Chondrocyte (in vitro differentiated cells): ENCODE results near the gene KRTAP29-1. TPM values are rescaled to one million over a fixed set of nuclear protein-coding genes. Genes with fewer than 3 reads are reported as not detected.

Source experiments
- DNase-seq: peaks from one replicate; pipeline ENCODE4 v3.0.0; 2021; ENCODE audit warnings: mixed read lengths, low spot score
- H3K27ac Mint-ChIP-seq: one replicate; pipeline ENCODE4 v1.8.0; 2021; ENCODE audit warnings: mild to moderate bottlenecking, moderate library complexity, mixed read lengths; ENCODE audit not compliant: unreplicated experiment
- H3K27me3 Mint-ChIP-seq: 2 replicates; pipeline ENCODE4 v1.8.0; 2021; ENCODE audit warnings: low read depth, mixed read lengths
- H3K36me3 Mint-ChIP-seq: 2 replicates; pipeline ENCODE4 v1.8.0; 2021; ENCODE audit warnings: low read depth, mixed read lengths
- H3K4me1 Mint-ChIP-seq: 2 replicates; pipeline ENCODE4 v1.8.0; 2021; ENCODE audit warnings: low read depth, mild to moderate bottlenecking, mixed read lengths
- H3K4me3 Mint-ChIP-seq: one replicate; pipeline ENCODE4 v1.8.0; 2021; ENCODE audit warnings: mild to moderate bottlenecking, moderate library complexity, mixed read lengths; ENCODE audit not compliant: unreplicated experiment
- H3K9me3 Mint-ChIP-seq: 2 replicates; pipeline ENCODE4 v1.8.0; 2021; ENCODE audit warnings: low read depth, mixed read lengths
- CTCF ChIP-seq: fragments of 200-600 bp; sonication (generic); IDR thresholded peaks from 2 replicates; pipeline ENCODE4 v1.5.0; 2021; ENCODE audit warnings: antibody characterized with exemption, mild to moderate bottlenecking, moderate library complexity
- total RNA-seq: library from RNA; stranded (reverse); gene quantifications from 3 replicates; pipeline ENCODE4 v1.2.1, GENCODE V29; 2021

Gene KRTAP29-1
- total RNA-seq, 1 donor from 2014 or later, result not detected

DNA sequence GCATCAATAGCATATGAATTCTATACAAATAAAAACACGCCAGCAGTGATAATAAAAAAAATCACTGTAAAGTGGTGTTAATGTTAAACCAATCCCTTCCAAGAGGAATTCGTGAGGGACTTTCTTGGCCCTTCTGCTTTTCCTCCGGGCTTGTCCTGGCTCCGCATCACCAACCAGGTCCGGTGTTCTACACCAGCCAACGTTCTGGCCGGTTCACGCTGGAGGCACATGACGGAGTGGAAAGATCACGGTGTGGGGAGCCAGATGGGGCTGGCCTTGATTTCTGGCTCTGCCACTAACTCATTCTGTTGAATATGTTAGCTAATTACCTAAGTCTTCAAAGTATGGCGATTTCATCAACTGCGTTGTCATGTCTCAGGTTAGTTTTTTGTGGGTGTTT is 1.4 kb upstream of the KRTAP29-1 start:
- H3K27me3 Mint-ChIP-seq, result no peaks in the 10 kb centered on the region
- peaks cover 2% of the 10 kb centered on the region for H3K36me3 Mint-ChIP-seq
- no peak for DNase-seq
- TF ChIP-seq CTCF, result no peak
- peaks cover 6% of the 10 kb centered on the region for H3K9me3 Mint-ChIP-seq
- H3K4me1 Mint-ChIP-seq, result peaks cover 17% of the 10 kb centered on the region
- H3K4me3 Mint-ChIP-seq, result no peak overlapping the region
- no peak overlapping the region for H3K27ac Mint-ChIP-seq

GRCh38 chr17:41302981-41303380 is 330 bp upstream of the KRTAP29-1 start:
- no peaks in the 10 kb centered on the region for H3K27me3 Mint-ChIP-seq
- peaks cover 10% of the 10 kb centered on the region for H3K4me1 Mint-ChIP-seq
- no peak for DNase-seq
- peaks cover 2% of the 10 kb centered on the region for H3K36me3 Mint-ChIP-seq
- no peak overlapping the region for H3K4me3 Mint-ChIP-seq
- TF ChIP-seq CTCF, result no peak
- peaks cover 6% of the 10 kb centered on the region for H3K9me3 Mint-ChIP-seq
- H3K27ac Mint-ChIP-seq, result no peak overlapping the region

DNA sequence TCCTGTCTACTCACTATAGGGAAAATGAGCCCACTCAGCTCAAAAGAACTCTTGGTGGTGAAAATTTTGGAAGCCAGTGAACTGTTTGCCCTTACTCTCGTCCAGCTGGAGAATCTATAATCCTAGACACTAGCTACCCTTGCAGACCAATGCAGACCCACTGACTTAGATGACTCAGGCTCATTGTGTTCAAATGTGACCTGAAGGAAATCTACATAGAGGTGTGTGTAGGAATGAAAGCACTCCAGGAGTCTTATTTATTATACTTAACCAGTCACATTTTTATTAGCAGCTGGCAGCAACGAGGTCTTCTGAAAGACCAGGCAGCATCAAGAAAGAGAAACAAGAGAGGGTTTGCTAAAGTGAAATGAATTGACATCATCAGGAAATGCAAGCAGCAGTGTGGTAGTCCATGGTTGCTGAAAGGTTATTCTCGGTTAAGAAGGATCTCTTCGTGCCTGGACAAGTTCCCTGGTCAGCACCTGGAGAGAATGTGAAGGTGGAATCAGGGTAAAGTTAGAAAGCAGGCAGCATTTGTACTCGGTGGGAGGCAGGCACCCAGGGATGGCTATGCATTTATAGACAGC is 1.4 kb downstream of the KRTAP29-1 start:
- no peak for DNase-seq
- Mint-ChIP-seq H3K9me3 (peaks cover 6% of the 10 kb centered on the region), H3K27me3 (no peaks in the 10 kb centered on the region), H3K4me1 (no peaks in the 10 kb centered on the region), H3K4me3 (no peak overlapping the region), H3K27ac (no peak overlapping the region), H3K36me3 (peaks cover 2% of the 10 kb centered on the region)
- TF ChIP-seq CTCF, result no peak

DNA sequence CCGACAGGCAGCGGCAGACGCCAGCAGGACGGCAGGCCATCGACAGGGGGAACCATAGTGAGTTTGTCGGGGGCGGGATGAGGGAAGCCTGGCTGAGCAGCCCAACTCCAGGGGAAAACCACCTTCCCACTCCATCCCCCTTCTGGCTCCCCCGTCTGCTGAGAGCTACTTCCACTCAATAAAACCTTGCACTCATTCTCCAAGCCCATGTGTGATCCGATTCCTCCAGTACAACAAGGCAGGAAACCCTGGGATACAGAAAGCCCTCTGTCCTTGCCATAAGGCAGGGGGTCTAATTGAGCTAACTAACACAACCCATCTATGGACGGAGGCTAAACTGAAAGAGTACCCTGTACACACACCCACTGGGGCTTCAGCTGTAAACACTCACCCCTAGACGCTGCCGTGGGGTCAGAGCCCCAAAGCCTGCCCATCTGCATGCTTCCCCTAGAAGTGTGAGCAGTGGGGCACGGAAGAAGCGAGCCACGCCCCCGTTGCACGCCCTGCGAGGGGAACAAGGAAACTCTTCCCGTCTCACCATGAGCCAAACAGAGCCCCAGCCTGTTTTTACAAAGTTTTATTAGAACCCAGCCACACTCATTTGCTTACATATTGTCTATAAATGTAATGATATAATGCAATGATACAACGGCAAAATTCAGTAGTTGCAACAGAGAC is 4.1 kb downstream of the KRTAP29-1 start:
- Mint-ChIP-seq H3K4me3 (no peak overlapping the region), H3K27ac (no peak overlapping the region), H3K4me1 (no peaks in the 10 kb centered on the region), H3K27me3 (no peaks in the 10 kb centered on the region), H3K36me3 (peaks cover 2% of the 10 kb centered on the region), H3K9me3 (peaks cover 6% of the 10 kb centered on the region)
- no peak for TF ChIP-seq CTCF
- no peak for DNase-seq

DNA sequence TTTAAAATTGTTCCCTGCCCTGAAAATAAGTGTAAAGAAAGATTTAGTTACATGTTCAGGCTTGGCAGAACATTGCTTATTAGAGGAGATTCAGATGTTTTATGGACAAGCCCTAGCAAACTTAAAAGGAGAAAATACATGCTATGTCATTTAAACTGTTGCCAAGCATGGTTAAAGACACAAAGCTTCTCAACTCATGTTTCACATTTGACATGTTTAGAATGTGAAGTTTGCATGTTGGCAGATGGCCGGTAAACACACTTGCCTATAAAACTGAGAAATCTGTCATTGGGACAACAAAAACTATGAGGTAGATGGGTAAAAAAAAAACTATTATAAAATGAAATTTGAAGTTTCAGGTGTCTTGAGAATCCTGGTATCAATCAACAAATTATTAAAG is 5.8 kb downstream of the KRTAP29-1 start:
- H3K4me1 Mint-ChIP-seq, result no peaks in the 10 kb centered on the region
- H3K27ac Mint-ChIP-seq, result no peak overlapping the region
- peaks cover 6% of the 10 kb centered on the region for H3K9me3 Mint-ChIP-seq
- TF ChIP-seq CTCF, result no peak
- H3K27me3 Mint-ChIP-seq, result no peaks in the 10 kb centered on the region
- no peak for DNase-seq
- no peak overlapping the region for H3K4me3 Mint-ChIP-seq
- H3K36me3 Mint-ChIP-seq, result peaks cover 2% of the 10 kb centered on the region
